Progenitor cell of endocrine pancreas (in vitro differentiated cells): ENCODE results near the gene DPP9. TPM values are rescaled to one million over a fixed set of nuclear protein-coding genes. Genes with fewer than 3 reads are reported as not detected.

Experiments
- DNase-seq: peaks from one replicate; pipeline ENCODE4 v3.0.0; 2021; ENCODE audit warnings: low spot score; ENCODE audit not compliant: unreplicated experiment
- H3K27ac Mint-ChIP-seq: 2 replicates; pipeline ENCODE4 v1.8.0; 2021; ENCODE audit warnings: mild to moderate bottlenecking, moderate library complexity, mixed read lengths
- H3K27me3 Mint-ChIP-seq: 2 replicates; pipeline ENCODE4 v1.8.0; 2021; ENCODE audit warnings: mixed read lengths
- H3K36me3 Mint-ChIP-seq: 2 replicates; pipeline ENCODE4 v1.8.0; 2022; ENCODE audit warnings: mixed read lengths; ENCODE audit not compliant: insufficient read depth
- H3K4me1 Mint-ChIP-seq: 2 replicates; pipeline ENCODE4 v1.8.0; 2021; ENCODE audit warnings: low read depth, mixed read lengths
- H3K4me3 Mint-ChIP-seq: 2 replicates; pipeline ENCODE4 v1.8.0; 2021; ENCODE audit warnings: low read depth, mild to moderate bottlenecking, moderate library complexity, mixed read lengths
- H3K9me3 Mint-ChIP-seq: 2 replicates; pipeline ENCODE4 v1.8.0; 2021; ENCODE audit warnings: low read depth, mixed read lengths
- CTCF ChIP-seq: fragments of 200-600 bp; sonication (generic); IDR thresholded peaks from one replicate; pipeline ENCODE4 v1.5.0; 2021; ENCODE audit warnings: antibody characterized with exemption, mild to moderate bottlenecking; ENCODE audit not compliant: unreplicated experiment
- total RNA-seq: library from RNA; stranded (reverse); gene quantifications from 2 replicates; pipeline ENCODE4 v1.2.1, GENCODE V29; 2021

Gene DPP9
- total RNA-seq, 1 donor from 2014 or later, result 50.3 TPM

GRCh38 chr19:4676955-4677731 is 46.5 kb downstream of the DPP9 start:
- Mint-ChIP-seq H3K27ac (no peak overlapping the region), H3K36me3 (peaks cover 13% of the 10 kb centered on the region), H3K4me3 (no peak overlapping the region)

GRCh38 chr19:4675346-4675745 is 48.3 kb downstream of the DPP9 start:
- DNase-seq, result no peak
- H3K36me3 Mint-ChIP-seq, result peaks cover 11% of the 10 kb centered on the region
- H3K4me3 Mint-ChIP-seq, result no peak overlapping the region
- H3K27ac Mint-ChIP-seq, result no peak overlapping the region
- H3K4me1 Mint-ChIP-seq, result no peaks in the 10 kb centered on the region
- H3K9me3 Mint-ChIP-seq, result no peaks in the 10 kb centered on the region
- H3K27me3 Mint-ChIP-seq, result no peaks in the 10 kb centered on the region
- TF ChIP-seq CTCF, result no peak

More at GRCh38 chr19:4676955-4677731, 46.5 kb downstream of the DPP9 start:
- TF ChIP-seq CTCF, result peak; percentile 49
- no peak for DNase-seq
- H3K9me3 Mint-ChIP-seq, result no peaks in the 10 kb centered on the region
- no peaks in the 10 kb centered on the region for H3K4me1 Mint-ChIP-seq
- no peaks in the 10 kb centered on the region for H3K27me3 Mint-ChIP-seq

GRCh38 chr19:4673726-4674125 is 49.9 kb downstream of the DPP9 start:
- DNase-seq, result no peak
- peaks cover 7% of the 10 kb centered on the region for H3K4me1 Mint-ChIP-seq
- peaks cover 8% of the 10 kb centered on the region for H3K36me3 Mint-ChIP-seq
- H3K27ac Mint-ChIP-seq, result no peak overlapping the region
- no peak overlapping the region for H3K4me3 Mint-ChIP-seq
- TF ChIP-seq CTCF, result no peak
- H3K27me3 Mint-ChIP-seq, result no peaks in the 10 kb centered on the region
- no peaks in the 10 kb centered on the region for H3K9me3 Mint-ChIP-seq

- no peaks in the 10 kb centered on the region for H3K27me3 Mint-ChIP-seq
- H3K36me3 Mint-ChIP-seq, result peaks cover 10% of the 10 kb centered on the region
- peaks cover 7% of the 10 kb centered on the region for H3K4me1 Mint-ChIP-seq
- DNase-seq, result no peak
- no peak overlapping the region for H3K4me3 Mint-ChIP-seq
- H3K9me3 Mint-ChIP-seq, result no peaks in the 10 kb centered on the region
- TF ChIP-seq CTCF, result no peak
- H3K27ac Mint-ChIP-seq, result no peak overlapping the region
Measured at GRCh38 chr19:4673216-4673615, 50.4 kb downstream of the DPP9 start.

- H3K9me3 Mint-ChIP-seq, result no peaks in the 10 kb centered on the region
- DNase-seq, result no peak
- peaks cover 9% of the 10 kb centered on the region for H3K36me3 Mint-ChIP-seq
- peak overlapping the region; percentile 17 for H3K27ac Mint-ChIP-seq
- no peaks in the 10 kb centered on the region for H3K27me3 Mint-ChIP-seq
- TF ChIP-seq CTCF, result no peak
- H3K4me1 Mint-ChIP-seq, result peaks cover 7% of the 10 kb centered on the region
- H3K4me3 Mint-ChIP-seq, result peak overlapping the region; percentile 65
Measured at GRCh38 chr19:4671185-4671851, 52.3 kb downstream of the DPP9 start.
